NCI-H187 (cell line): ENCODE results near the gene NCAM1.

ENCODE experiments used
- DNase-seq, 2 experiments: peaks; one replicate each; lab custom pipeline; 2025; lab: John Stamatoyannopoulos, UW

Gene NCAM1

GRCh38 chr11:113172382-113172951 lies 211.2 kb downstream of the NCAM1 start:
- no peak for DNase-seq

GRCh38 chr11:113173126-113173525 lies 211.9 kb downstream of the NCAM1 start:
- DNase-seq, result no peak

DNA sequence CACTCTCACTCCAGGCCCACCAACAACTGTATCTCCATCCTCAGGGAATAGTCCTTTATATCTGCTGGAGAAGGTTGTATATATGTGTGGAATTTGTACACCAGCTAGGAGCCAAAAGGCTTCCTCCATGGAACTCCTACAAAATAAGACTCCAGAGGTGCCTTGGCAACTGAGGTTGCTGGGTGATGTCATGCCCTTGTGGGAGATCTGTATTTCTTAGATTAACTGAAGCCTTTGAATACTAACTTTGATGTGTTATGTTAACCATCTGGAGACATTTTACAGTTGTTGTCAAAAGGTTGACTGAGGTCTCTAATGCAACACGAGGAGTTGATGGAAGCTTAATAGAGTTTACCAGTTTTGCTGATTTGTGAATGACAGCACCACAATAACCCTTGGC lies 213.7 kb downstream of the NCAM1 start:
- DNase-seq, result no peak

- DNase-seq, result no peak
These were observed 215.6 kb downstream of the NCAM1 start for GRCh38 chr11:113176599-113177360.

GRCh38 chr11:113177671-113178070 lies 216.5 kb downstream of the NCAM1 start:
- no peak for DNase-seq

DNA sequence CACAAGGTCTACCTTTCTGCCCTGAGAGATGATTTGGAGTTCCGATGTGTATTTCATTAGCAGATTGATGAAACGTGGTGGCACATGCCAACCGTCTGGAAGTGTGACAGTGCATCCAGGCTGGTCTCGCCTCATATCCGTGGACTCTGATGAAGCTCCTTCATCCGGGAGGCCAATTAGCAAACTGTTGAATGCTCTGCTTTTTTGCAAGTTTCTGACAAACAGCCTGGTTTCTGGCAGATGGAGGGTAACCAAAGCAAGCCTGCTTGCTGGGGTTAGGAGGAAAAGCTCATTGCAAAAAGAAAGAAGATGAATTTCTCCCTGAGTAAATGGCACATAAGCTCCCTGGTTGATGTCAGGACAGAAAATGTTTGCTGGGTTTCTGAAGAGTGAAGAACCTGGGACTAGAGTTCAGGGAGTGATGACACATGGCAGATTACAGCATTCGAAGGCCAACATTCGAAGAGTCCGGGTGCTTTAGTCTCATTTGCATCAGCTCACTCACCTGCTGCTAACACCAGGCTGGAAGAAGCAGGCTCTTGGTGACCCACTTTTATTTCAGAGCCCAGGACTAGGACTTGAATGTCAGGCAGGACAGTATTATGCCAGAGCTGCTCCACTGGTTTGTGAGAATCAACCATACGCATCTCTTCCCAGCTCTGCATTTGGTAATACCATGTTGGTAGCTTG lies 217.3 kb downstream of the NCAM1 start:
- DNase-seq, result no peak

DNA sequence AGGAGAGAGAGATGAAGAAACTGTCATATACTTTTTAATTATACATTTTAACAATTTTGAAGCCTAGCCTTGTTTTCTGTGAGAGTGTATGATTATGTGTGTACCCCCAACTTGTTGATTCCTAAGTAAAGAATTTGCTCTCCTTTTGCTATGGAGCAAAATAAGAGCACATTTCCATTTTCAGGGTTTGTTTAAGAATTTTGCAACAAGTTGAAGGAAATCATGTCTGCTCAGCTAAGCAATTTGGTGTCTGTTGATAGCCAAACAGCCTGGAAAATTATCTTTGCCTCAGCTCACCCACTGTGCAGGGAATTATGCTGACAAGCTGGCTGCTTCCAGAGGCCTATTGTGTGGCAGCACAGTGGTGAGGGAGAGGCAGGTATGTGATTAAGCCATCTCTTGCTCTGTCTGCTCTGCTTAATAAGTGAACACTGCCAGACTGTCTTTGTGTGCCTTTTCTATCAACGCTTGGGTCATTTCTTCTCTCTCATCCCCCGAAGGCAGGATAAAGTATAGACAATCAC lies 218.0 kb downstream of the NCAM1 start:
- DNase-seq, result no peak

DNA sequence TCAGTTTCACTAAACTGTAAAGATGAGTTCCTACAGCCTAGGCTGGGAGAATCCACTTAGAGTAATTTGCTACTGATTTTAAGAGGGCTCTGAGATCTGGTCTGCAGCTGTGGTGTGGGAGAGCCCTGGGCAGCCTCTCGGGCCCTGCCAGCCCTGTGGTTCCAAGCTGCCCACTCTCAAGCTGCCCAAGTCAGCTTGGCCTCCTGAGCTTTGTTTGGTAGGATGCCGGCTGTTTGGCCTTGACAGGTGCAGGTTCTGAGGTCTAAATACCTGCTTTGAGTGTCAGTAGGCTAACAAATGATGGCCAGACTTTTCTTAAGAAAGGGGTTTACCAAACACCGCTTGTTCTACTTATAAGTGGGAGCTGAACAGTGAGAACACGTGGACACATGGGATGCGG lies 219.9 kb downstream of the NCAM1 start:
- DNase-seq, result no peak

DNA sequence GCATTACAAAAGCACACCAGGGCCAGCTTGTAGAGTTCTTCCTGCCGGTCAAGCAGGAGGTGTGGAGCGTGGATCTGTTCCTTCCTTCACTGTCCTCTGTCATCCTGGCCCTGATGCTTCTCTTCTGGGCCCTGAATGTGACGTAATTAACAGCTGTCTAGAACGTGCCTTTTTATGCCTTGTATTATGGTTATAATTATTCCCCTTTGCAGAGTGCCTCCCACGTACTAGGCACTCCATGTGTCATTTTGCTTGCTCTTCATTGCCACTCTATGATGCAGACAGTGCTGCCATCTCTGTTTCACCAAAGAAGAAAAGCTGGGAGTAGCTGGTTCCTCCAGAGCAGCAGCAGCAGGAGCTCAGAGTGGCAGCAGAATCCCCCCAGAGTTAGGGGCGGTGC lies 221.1 kb downstream of the NCAM1 start:
- DNase-seq, result no peak

DNA sequence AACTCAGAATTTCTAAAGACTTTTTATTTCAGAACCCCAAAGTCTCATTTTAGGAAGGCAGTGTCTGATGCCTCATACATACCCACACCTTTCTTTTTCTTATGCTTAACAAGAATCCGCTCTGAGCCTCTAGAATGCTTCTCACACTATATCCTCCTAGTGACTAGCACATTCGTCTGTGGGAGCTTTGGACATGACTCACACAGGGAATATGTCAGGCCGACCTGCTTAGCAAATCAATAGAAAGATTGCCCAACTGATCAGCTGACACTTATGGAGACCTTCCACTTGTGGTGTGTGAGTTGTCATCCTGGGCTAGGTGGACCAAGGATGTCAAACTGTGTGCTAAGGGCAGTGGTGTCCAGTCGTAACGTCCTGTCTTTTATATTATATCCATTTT lies 223.3 kb downstream of the NCAM1 start:
- DNase-seq, result no peak

- DNase-seq, result no peak
These were observed 227.2 kb downstream of the NCAM1 start for GRCh38 chr11:113188371-113188834.

GRCh38 chr11:113189909-113190667 lies 228.9 kb downstream of the NCAM1 start:
- DNase-seq, result no peak

DNA sequence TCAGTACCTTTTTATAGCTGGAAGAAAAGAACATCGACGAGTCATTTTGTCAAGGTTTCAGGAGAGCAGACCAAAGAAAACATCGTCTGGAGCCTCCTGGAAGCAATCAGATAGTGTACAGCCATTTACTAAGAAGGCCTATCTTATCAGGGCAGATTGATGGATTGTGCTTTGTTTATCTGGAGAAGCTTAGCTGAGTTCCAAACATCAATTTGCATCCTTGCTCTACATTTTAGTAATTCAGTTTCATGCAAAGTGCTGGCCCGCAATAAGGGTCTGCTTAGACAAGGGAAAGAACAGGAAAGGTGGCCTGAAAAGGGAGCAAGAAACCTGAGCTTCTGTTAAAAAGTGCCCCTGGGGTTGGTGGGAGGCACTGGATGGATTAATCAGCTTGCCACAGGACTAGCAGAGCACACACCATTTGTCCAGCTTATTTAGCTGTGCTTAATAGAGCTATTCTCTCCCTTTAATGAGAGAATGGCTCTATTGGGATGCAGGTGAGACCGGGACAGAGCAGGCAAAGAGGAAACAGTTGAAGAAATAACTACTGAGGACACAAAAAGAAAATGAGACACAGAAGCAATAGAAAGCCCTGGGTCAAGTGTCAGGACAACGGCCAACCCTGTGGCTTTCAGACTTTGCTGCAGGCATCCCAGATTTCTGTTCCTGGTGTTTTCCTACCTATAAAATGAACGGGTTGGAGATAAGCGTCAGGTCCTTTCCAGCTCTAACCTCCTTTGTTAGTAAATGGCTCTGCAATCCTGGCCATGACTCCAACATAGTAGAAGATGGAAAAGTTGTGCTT lies 231.1 kb downstream of the NCAM1 start:
- no peak for DNase-seq

DNA sequence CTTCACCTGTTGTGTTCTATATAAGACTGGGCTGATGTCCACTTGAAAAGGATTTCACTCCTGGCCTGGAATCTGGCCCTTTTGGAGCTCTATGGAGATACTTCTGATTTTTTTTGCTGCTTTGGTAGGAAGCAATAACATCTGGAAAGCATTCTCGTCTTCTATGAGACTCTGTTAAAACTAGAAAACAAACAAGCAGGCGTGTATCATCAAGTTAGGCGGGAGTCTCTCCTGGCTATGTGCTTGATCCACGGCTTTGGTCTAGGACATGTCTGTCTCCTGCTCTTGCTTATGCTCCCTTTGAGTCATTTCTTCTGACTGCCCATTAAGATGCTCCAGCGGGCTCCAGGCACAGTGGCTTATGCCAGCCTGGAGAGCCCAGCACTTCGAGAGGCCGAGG lies 231.8 kb downstream of the NCAM1 start:
- DNase-seq, result no peak

GRCh38 chr11:113193946-113194345 lies 232.7 kb downstream of the NCAM1 start:
- no peak for DNase-seq

DNA sequence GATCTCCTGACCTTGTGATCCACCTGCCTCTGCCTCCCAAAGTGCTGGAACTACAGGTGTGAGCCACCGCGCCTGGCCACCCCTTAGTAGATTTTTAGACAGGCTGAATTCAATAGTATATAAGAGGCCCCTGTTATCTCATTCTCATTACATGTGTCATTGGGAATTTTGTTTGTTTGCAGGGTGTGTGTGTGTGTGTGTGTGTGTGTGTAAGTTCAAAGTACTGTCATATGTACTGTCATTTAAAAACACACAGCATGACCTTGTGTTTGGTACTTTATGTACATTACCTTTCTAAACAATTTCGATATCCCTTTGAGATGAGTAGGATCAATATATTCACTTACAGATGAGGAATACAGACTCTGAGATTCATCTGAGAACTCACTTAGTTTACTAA lies 234.5 kb downstream of the NCAM1 start:
- no peak for DNase-seq

GRCh38 chr11:113197446-113197845 lies 236.2 kb downstream of the NCAM1 start:
- no peak for DNase-seq

DNA sequence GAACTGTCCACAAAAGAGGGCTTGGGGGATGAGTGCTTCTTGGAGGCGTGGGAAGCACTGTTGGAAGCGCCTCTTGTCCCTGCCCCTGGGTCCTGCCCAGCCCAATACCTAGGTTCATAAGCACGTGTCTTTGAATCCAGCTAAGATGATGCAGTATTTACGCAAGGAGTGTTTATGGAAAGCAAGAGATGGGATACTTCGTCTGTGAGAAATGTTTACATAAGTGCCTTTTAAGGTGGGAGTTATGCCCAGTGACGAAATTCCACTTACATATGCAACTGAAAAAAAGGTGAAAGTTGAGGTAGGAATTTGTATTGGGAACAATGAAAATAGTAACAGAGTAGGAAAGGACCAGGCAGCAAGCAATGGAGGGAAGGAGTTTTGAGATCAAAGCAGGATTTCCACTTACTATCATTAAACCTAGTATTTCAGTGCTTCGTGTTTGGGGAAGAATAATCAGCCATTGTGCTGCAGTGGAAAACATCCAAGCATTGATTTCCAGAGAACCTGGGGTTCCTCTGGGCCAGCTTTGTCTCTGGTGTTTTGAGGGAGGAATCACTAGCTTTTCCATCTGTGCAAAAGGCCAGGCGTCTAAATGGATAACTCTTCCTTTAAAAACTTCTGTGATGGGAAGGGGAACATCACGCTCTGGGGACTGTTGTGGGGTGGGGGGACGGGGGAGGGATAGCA lies 237.9 kb downstream of the NCAM1 start:
- no peak for DNase-seq

DNA sequence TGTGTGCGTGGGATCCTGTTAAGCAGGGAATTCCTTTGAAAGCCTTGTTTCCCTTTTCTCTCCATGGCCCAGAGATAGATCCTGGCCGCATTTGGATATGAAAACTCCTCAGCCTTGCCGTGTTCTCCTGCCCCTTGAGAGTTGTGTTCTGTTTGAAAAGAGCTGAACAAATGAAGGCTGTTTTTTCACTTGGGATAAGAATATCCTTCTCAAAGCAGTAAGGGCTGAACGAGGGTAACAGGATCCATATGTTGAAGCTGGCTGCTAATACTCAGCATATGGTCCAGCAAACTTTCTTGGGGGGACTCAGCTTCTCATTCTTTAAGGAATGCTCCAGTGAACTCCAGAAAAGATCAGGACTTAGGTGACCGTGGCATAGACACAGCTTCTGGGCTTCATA lies 238.6 kb downstream of the NCAM1 start:
- DNase-seq, result no peak

GRCh38 chr11:113201054-113201818 lies 240.0 kb downstream of the NCAM1 start:
- DNase-seq, result no peak
